ENCODE measurements around the gene FGD6.

DNA sequence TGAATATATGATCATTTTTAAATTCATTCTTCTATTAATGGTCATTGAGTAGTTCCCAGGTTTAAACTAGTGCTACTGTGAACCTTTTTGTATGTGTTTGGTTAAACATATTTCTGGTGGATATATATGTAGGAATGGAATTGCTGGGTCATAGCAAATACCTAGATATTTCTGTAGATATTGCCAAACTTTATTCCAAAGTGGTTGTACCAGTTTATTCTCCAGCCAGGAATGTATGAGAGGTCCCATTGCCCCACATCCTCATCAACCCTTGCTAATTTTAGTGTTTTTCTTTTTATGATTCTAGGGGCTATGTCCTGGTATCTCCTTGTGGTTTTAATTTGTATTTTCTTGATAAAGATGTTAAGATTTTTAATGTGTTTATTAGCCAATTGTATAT lies 3.5 kb upstream of the FGD6 start:
- TF ChIP-seq, protein P1, sequence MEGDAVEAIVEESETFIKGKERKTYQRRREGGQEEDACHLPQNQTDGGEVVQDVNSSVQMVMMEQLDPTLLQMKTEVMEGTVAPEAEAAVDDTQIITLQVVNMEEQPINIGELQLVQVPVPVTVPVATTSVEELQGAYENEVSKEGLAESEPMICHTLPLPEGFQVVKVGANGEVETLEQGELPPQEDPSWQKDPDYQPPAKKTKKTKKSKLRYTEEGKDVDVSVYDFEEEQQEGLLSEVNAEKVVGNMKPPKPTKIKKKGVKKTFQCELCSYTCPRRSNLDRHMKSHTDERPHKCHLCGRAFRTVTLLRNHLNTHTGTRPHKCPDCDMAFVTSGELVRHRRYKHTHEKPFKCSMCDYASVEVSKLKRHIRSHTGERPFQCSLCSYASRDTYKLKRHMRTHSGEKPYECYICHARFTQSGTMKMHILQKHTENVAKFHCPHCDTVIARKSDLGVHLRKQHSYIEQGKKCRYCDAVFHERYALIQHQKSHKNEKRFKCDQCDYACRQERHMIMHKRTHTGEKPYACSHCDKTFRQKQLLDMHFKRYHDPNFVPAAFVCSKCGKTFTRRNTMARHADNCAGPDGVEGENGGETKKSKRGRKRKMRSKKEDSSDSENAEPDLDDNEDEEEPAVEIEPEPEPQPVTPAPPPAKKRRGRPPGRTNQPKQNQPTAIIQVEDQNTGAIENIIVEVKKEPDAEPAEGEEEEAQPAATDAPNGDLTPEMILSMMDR (conservative IDR thresholded peaks at IDR 0.05; ENCODE audit: low read depth in 2 of 2) = no peak
- TF ChIP-seq CREB1 (CRISPR knock-in tag; IDR thresholded peaks at IDR 0.05; ENCODE audit: low read depth) (no peak), EZH2 (IDR thresholded peaks at IDR 0.05; ENCODE audit: low read depth, unreplicated experiment) (no peak), POLR2AphosphoS5 (IDR thresholded peaks at IDR 0.05; ENCODE audit: low read depth) (no peak), EZH2phosphoT487 (IDR thresholded peaks at IDR 0.05; ENCODE audit: unreplicated experiment) (no peak), STAT1 (IDR thresholded peaks at IDR 0.05; ENCODE audit: unreplicated experiment) (no peak), ZNF114 (CRISPR knock-in tag; IDR thresholded peaks at IDR 0.05) (no peak), JUNB (IDR thresholded peaks at IDR 0.05; ENCODE audit: unreplicated experiment) (no peak), NANOG (IDR thresholded peaks at IDR 0.05; ENCODE audit: borderline replicate concordance) (no peak)
- TF ChIP-seq, protein P2, sequence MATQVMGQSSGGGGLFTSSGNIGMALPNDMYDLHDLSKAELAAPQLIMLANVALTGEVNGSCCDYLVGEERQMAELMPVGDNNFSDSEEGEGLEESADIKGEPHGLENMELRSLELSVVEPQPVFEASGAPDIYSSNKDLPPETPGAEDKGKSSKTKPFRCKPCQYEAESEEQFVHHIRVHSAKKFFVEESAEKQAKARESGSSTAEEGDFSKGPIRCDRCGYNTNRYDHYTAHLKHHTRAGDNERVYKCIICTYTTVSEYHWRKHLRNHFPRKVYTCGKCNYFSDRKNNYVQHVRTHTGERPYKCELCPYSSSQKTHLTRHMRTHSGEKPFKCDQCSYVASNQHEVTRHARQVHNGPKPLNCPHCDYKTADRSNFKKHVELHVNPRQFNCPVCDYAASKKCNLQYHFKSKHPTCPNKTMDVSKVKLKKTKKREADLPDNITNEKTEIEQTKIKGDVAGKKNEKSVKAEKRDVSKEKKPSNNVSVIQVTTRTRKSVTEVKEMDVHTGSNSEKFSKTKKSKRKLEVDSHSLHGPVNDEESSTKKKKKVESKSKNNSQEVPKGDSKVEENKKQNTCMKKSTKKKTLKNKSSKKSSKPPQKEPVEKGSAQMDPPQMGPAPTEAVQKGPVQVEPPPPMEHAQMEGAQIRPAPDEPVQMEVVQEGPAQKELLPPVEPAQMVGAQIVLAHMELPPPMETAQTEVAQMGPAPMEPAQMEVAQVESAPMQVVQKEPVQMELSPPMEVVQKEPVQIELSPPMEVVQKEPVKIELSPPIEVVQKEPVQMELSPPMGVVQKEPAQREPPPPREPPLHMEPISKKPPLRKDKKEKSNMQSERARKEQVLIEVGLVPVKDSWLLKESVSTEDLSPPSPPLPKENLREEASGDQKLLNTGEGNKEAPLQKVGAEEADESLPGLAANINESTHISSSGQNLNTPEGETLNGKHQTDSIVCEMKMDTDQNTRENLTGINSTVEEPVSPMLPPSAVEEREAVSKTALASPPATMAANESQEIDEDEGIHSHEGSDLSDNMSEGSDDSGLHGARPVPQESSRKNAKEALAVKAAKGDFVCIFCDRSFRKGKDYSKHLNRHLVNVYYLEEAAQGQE (IDR thresholded peaks at IDR 0.05; ENCODE audit: unreplicated experiment) = no peak
- TF ChIP-seq, protein P3, sequence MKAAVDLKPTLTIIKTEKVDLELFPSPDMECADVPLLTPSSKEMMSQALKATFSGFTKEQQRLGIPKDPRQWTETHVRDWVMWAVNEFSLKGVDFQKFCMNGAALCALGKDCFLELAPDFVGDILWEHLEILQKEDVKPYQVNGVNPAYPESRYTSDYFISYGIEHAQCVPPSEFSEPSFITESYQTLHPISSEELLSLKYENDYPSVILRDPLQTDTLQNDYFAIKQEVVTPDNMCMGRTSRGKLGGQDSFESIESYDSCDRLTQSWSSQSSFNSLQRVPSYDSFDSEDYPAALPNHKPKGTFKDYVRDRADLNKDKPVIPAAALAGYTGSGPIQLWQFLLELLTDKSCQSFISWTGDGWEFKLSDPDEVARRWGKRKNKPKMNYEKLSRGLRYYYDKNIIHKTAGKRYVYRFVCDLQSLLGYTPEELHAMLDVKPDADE (IDR thresholded peaks at IDR 0.05) = no peak
